ENCODE measurements around the gene SMIM13. TPM values are rescaled to one million over a fixed set of nuclear protein-coding genes. Genes with fewer than 3 reads are reported as not detected.

SMIM13 gene
- total and polyA plus RNA-seq, 4 donors = 2.5 to 9.8 (median 7.4) TPM

- H3K27me3 ChIP-seq (ENCODE audit: control insufficient read depth in 1 of 2, insufficient read depth in 2 of 2, low read length in 1 of 2) = no peaks in the 10 kb centered on the region
- H3K36me3 ChIP-seq (ENCODE audit: control insufficient read depth in 1 of 2, insufficient read depth in 2 of 2, low read length in 1 of 2) = no peaks in the 10 kb centered on the region
- WGBS, 2 donors = 91 to 95% methylated on average over 5 of the region's 5 CpGs
- no peak overlapping the region for H3K4me3 ChIP-seq (ENCODE audit: low read length in 2 of 2)
- H3K9me3 ChIP-seq (ENCODE audit: control insufficient read depth, low read length) = no peaks in the 10 kb centered on the region
- H3K27ac ChIP-seq (ENCODE audit: low read depth in 1 of 2, low read length in 2 of 2) = no peak overlapping the region
- intact Hi-C loops (cut with DNase I) = no loop called here
- no peaks in the 10 kb centered on the region for H3K4me1 ChIP-seq (ENCODE audit: control insufficient read depth in 1 of 2, insufficient read depth in 2 of 2, low read length in 2 of 2)
- ATAC-seq (ENCODE audit: low FRiP score) = no peak
- DNase-seq = no peak
These were observed 35.2 kb upstream of the SMIM13 start for GRCh38 chr6:11058406-11058805.

- DNase-seq (no peak), ATAC-seq (ENCODE audit: low FRiP score) (no peak)
- Histone ChIP-seq H3K4me3 (ENCODE audit: low read length in 2 of 2) (no peak overlapping the region), H3K4me1 (ENCODE audit: control insufficient read depth in 1 of 2, insufficient read depth in 2 of 2, low read length in 2 of 2) (no peaks in the 10 kb centered on the region), H3K9me3 (ENCODE audit: control insufficient read depth, low read length) (no peaks in the 10 kb centered on the region), H3K27ac (ENCODE audit: low read depth in 1 of 2, low read length in 2 of 2) (no peak overlapping the region), H3K36me3 (ENCODE audit: control insufficient read depth in 1 of 2, insufficient read depth in 2 of 2, low read length in 1 of 2) (no peaks in the 10 kb centered on the region), H3K27me3 (ENCODE audit: control insufficient read depth in 1 of 2, insufficient read depth in 2 of 2, low read length in 1 of 2) (no peaks in the 10 kb centered on the region)
- 91 to 97% methylated on average over 4 of the region's 4 CpGs for WGBS, 2 donors
- intact Hi-C loops (cut with DNase I) = loop anchor here in 1 of 2 donors (10.0 kb wide), 2 partner anchors 107 to 257 kb away; no protein-coding TSS in a partner anchor
These were observed 31.6 kb upstream of the SMIM13 start for GRCh38 chr6:11062083-11062482.

GRCh38 chr6:11062715-11063114 is 30.9 kb upstream of the SMIM13 start:
- Histone ChIP-seq H3K9me3 (ENCODE audit: control insufficient read depth, low read length) (no peaks in the 10 kb centered on the region), H3K27ac (ENCODE audit: low read depth in 1 of 2, low read length in 2 of 2) (no peak overlapping the region), H3K4me1 (ENCODE audit: control insufficient read depth in 1 of 2, insufficient read depth in 2 of 2, low read length in 2 of 2) (no peaks in the 10 kb centered on the region), H3K27me3 (ENCODE audit: control insufficient read depth in 1 of 2, insufficient read depth in 2 of 2, low read length in 1 of 2) (no peaks in the 10 kb centered on the region), H3K36me3 (ENCODE audit: control insufficient read depth in 1 of 2, insufficient read depth in 2 of 2, low read length in 1 of 2) (no peaks in the 10 kb centered on the region), H3K4me3 (ENCODE audit: low read length in 2 of 2) (no peak overlapping the region)
- intact Hi-C loops (cut with DNase I) = loop anchor here in 1 of 2 donors (10.0 kb wide), 2 partner anchors 108 to 258 kb away; no protein-coding TSS in a partner anchor
- 62 to 64% methylated on average over 2 of the region's 2 CpGs for WGBS, 2 donors
- ATAC-seq (ENCODE audit: low FRiP score) (no peak), DNase-seq (no peak)

GRCh38 chr6:11064836-11065235 is 28.8 kb upstream of the SMIM13 start:
- Histone ChIP-seq H3K27me3 (ENCODE audit: control insufficient read depth in 1 of 2, insufficient read depth in 2 of 2, low read length in 1 of 2) (no peaks in the 10 kb centered on the region), H3K36me3 (ENCODE audit: control insufficient read depth in 1 of 2, insufficient read depth in 2 of 2, low read length in 1 of 2) (no peaks in the 10 kb centered on the region), H3K4me3 (ENCODE audit: low read length in 2 of 2) (no peak overlapping the region), H3K27ac (ENCODE audit: low read depth in 1 of 2, low read length in 2 of 2) (no peak overlapping the region), H3K4me1 (ENCODE audit: control insufficient read depth in 1 of 2, insufficient read depth in 2 of 2, low read length in 2 of 2) (no peaks in the 10 kb centered on the region), H3K9me3 (ENCODE audit: control insufficient read depth, low read length) (no peaks in the 10 kb centered on the region)
- ATAC-seq (ENCODE audit: low FRiP score) = no peak
- DNase-seq = no peak
- WGBS, 2 donors = 86 to 88% methylated on average over 3 of the region's 3 CpGs
- intact Hi-C loops (cut with DNase I) = loop anchor here (5.0 to 10.0 kb wide), 3 partner anchors 110 to 260 kb away; no protein-coding TSS in a partner anchor

- 87 to 89% methylated on average over 6 of the region's 6 CpGs for whole genome bisulfite sequencing, 2 donors
- Histone ChIP-seq H3K27me3 (ENCODE audit: control insufficient read depth in 1 of 2, insufficient read depth in 2 of 2, low read length in 1 of 2) (no peaks in the 10 kb centered on the region), H3K4me3 (ENCODE audit: low read length in 2 of 2) (no peak overlapping the region), H3K27ac (ENCODE audit: low read depth in 1 of 2, low read length in 2 of 2) (no peak overlapping the region), H3K9me3 (ENCODE audit: control insufficient read depth, low read length) (no peaks in the 10 kb centered on the region), H3K36me3 (ENCODE audit: control insufficient read depth in 1 of 2, insufficient read depth in 2 of 2, low read length in 1 of 2) (no peaks in the 10 kb centered on the region), H3K4me1 (ENCODE audit: control insufficient read depth in 1 of 2, insufficient read depth in 2 of 2, low read length in 2 of 2) (no peaks in the 10 kb centered on the region)
- DNase-seq (no peak), ATAC-seq (ENCODE audit: low FRiP score) (no peak)
- intact Hi-C loops (cut with DNase I) = loop anchor here (5.0 to 10.0 kb wide), 3 partner anchors 111 to 261 kb away; no protein-coding TSS in a partner anchor
These were observed 28.0 kb upstream of the SMIM13 start for GRCh38 chr6:11065436-11066202.

- intact Hi-C loops (cut with DNase I) = loop anchor here (5.0 to 10.0 kb wide), 3 partner anchors 112 to 262 kb away; no protein-coding TSS in a partner anchor
- ATAC-seq (ENCODE audit: low FRiP score) (no peak), DNase-seq (no peak)
- no peaks in the 10 kb centered on the region for H3K4me1 ChIP-seq (ENCODE audit: control insufficient read depth in 1 of 2, insufficient read depth in 2 of 2, low read length in 2 of 2)
- no peak overlapping the region for H3K4me3 ChIP-seq (ENCODE audit: low read length in 2 of 2)
- H3K36me3 ChIP-seq (ENCODE audit: control insufficient read depth in 1 of 2, insufficient read depth in 2 of 2, low read length in 1 of 2) = no peaks in the 10 kb centered on the region
- no peaks in the 10 kb centered on the region for H3K9me3 ChIP-seq (ENCODE audit: control insufficient read depth, low read length)
- H3K27ac ChIP-seq (ENCODE audit: low read depth in 1 of 2, low read length in 2 of 2) = no peak overlapping the region
- 91% methylated on average over 6 of the region's 6 CpGs for WGBS, 2 donors
- no peaks in the 10 kb centered on the region for H3K27me3 ChIP-seq (ENCODE audit: control insufficient read depth in 1 of 2, insufficient read depth in 2 of 2, low read length in 1 of 2)
These were observed 26.9 kb upstream of the SMIM13 start for GRCh38 chr6:11066505-11067347.

GRCh38 chr6:11067348-11067747 is 26.3 kb upstream of the SMIM13 start:
- intact Hi-C loops (cut with DNase I) = loop anchor here (5.0 to 10.0 kb wide), 3 partner anchors 113 to 263 kb away; no protein-coding TSS in a partner anchor
- 62 to 65% methylated on average over 2 of the region's 2 CpGs for WGBS, 2 donors

GRCh38 chr6:11069760-11070159 is 23.9 kb upstream of the SMIM13 start:
- Histone ChIP-seq H3K36me3 (ENCODE audit: control insufficient read depth in 1 of 2, insufficient read depth in 2 of 2, low read length in 1 of 2) (no peaks in the 10 kb centered on the region), H3K27me3 (ENCODE audit: control insufficient read depth in 1 of 2, insufficient read depth in 2 of 2, low read length in 1 of 2) (no peaks in the 10 kb centered on the region), H3K4me3 (ENCODE audit: low read length in 2 of 2) (no peak overlapping the region), H3K27ac (ENCODE audit: low read depth in 1 of 2, low read length in 2 of 2) (no peak overlapping the region), H3K4me1 (ENCODE audit: control insufficient read depth in 1 of 2, insufficient read depth in 2 of 2, low read length in 2 of 2) (no peaks in the 10 kb centered on the region), H3K9me3 (ENCODE audit: control insufficient read depth, low read length) (no peaks in the 10 kb centered on the region)
- 53 to 60% methylated on average over 2 of the region's 2 CpGs for WGBS, 2 donors
- DNase-seq (no peak), ATAC-seq (ENCODE audit: low FRiP score) (no peak)
- intact Hi-C loops (cut with DNase I) = loop anchor here (2.0 to 10.0 kb wide), 4 partner anchors 115 to 591 kb away; no protein-coding TSS in a partner anchor

More at GRCh38 chr6:11067348-11067747, 26.3 kb upstream of the SMIM13 start:
- ATAC-seq (ENCODE audit: low FRiP score) (no peak), DNase-seq (no peak)
- H3K9me3 ChIP-seq (ENCODE audit: control insufficient read depth, low read length) = no peaks in the 10 kb centered on the region
- H3K36me3 ChIP-seq (ENCODE audit: control insufficient read depth in 1 of 2, insufficient read depth in 2 of 2, low read length in 1 of 2) = no peaks in the 10 kb centered on the region
- H3K4me1 ChIP-seq (ENCODE audit: control insufficient read depth in 1 of 2, insufficient read depth in 2 of 2, low read length in 2 of 2) = no peaks in the 10 kb centered on the region
- no peak overlapping the region for H3K27ac ChIP-seq (ENCODE audit: low read depth in 1 of 2, low read length in 2 of 2)
- no peaks in the 10 kb centered on the region for H3K27me3 ChIP-seq (ENCODE audit: control insufficient read depth in 1 of 2, insufficient read depth in 2 of 2, low read length in 1 of 2)
- no peak overlapping the region for H3K4me3 ChIP-seq (ENCODE audit: low read length in 2 of 2)

All from aorta (tissue), 5 donors.